ENCODE measurements around the gene HDAC9.

- TF ChIP-seq CTCF (conservative IDR thresholded peaks at IDR 0.05 in 1 of 2, IDR thresholded peaks at IDR 0.05 in 1 of 2; ENCODE audit: low read depth in 1 of 2, low read length in 2 of 2): no peak
- TF ChIP-seq EZH2 (IDR thresholded peaks at IDR 0.05; ENCODE audit: low read length, missing control alignments): no peak
Observed at GRCh38 chr7:18497082-18497481, 1.5 kb downstream of the HDAC9 start.

All from fibroblast of lung (primary cell).